GM21367 (cell line): ENCODE measurements around the gene MYO1D.

Experiments
- ATAC-seq: cut with Tn5 transposase; IDR thresholded peaks from one replicate; pipeline ENCODE4 v1.9.1; 2021; ENCODE audit not compliant: unreplicated experiment

Gene MYO1D

DNA sequence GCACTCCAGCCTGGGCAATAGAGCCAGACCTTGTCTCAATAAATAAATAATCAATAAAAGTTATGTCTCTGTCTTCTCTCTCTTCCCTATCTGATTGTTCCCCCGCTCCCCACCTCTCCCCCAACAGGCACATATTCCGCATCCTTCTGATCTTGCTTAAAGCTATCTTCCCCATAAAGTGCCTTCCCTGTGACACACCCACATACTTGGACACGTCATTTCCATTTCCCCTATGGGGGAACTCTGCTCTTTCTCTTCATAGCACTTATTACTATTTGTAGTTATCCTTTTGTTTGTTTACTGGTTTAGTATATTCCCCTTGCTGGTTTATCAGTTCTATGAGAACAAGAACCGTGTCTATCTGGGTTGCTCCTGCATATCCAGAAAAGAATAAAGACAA lies 14.9 kb downstream of the MYO1D start:
- no peak for ATAC-seq

- no peak for ATAC-seq
Measured at GRCh38 chr17:32859857-32860525, 16.9 kb downstream of the MYO1D start.

GRCh38 chr17:32855620-32856019 lies 21.3 kb downstream of the MYO1D start:
- no peak for ATAC-seq

GRCh38 chr17:32854832-32855389 lies 22.0 kb downstream of the MYO1D start:
- no peak for ATAC-seq

GRCh38 chr17:32854207-32854606 lies 22.7 kb downstream of the MYO1D start:
- no peak for ATAC-seq

- no peak for ATAC-seq
Measured at GRCh38 chr17:32852811-32853210, 24.1 kb downstream of the MYO1D start.

- ATAC-seq, result no peak
Measured at GRCh38 chr17:32849879-32850278, 27.0 kb downstream of the MYO1D start.

DNA sequence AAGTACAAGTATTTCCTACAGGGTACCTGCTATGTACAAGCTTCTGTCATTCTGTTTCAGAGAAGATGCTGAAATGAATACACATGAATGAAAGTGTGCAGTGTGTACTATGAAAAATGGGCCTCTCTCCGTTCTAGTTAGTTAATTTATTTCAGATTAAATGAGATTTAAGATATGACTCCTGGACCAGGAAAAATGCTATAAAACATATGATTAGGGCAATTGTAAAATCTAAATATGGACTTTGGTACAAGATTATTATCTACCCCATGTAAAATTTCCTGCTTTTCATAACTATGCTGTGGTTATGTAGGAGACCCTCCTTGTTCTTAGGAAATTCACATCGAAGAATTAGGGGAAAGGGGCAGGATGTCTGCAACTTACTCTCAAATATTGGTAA lies 28.9 kb downstream of the MYO1D start:
- no peak for ATAC-seq

DNA sequence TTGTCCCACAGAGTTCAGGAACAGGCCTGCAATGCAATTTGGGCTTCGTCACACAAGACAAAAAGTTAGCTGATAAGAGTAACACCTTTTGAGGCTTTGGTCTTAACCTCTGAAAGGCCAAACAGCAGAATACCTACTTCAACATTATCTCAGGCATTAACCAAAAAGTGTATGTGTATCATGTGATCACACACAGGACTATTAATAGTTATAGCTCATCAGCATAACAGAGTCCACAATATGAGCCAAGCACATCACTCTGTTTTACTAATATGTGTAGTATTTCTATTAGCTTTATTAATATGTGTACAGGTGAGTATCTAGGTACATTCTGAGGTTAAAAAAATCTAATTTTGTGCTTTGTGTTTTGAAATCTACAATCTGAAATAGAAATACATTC lies 30.8 kb downstream of the MYO1D start:
- ATAC-seq, result no peak

GRCh38 chr17:32840241-32840640 lies 36.7 kb downstream of the MYO1D start:
- ATAC-seq, result no peak

- ATAC-seq, result no peak
Measured at GRCh38 chr17:32836527-32836926, 40.4 kb downstream of the MYO1D start.

DNA sequence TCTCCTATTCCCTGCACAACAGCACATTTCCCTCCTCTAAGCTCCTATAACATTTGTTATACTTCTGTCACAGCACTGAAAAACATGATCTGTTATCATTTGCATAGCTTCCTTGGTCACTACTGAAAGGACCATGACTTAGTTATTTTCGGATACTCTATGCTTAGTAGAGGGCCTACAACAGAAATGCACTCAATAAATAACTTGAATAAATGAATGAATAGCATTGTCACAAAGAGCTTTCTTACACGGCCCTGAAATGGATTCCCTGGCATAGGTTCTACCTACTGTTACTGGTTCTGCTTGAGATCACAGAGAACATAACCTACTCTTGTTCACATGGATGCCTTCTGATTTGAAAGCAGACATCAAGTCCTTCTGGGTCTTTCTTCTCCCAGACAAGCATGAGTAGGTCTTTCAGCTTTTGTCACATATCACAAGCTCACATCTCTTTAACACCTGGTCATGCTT lies 41.6 kb downstream of the MYO1D start:
- peak; percentile 45 for ATAC-seq

DNA sequence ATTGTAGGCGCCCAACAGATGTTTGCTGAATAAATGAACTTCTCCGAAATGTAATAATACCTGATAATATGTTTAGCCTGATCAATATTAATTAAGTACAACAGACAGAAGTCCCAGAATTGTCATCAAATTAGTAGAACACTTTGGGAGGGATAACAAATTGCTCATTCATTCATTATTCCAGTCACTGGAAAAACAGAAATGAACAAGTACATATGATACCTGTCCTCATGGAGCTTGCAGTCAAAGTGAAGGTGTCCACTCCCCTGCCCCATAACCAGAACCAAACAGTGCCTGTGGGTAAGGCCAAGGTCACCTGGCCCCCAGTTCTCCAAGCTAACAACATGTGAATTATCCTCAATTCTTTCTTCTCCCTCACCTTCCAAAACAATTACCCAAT lies 42.8 kb downstream of the MYO1D start:
- ATAC-seq, result no peak

- ATAC-seq, result no peak
Measured at GRCh38 chr17:32833526-32833925, 43.4 kb downstream of the MYO1D start.

- ATAC-seq, result no peak
Measured at GRCh38 chr17:32833076-32833475, 43.8 kb downstream of the MYO1D start.

GRCh38 chr17:32831627-32832243 lies 45.2 kb downstream of the MYO1D start:
- no peak for ATAC-seq

GRCh38 chr17:32831223-32831622 lies 45.7 kb downstream of the MYO1D start:
- ATAC-seq, result no peak

DNA sequence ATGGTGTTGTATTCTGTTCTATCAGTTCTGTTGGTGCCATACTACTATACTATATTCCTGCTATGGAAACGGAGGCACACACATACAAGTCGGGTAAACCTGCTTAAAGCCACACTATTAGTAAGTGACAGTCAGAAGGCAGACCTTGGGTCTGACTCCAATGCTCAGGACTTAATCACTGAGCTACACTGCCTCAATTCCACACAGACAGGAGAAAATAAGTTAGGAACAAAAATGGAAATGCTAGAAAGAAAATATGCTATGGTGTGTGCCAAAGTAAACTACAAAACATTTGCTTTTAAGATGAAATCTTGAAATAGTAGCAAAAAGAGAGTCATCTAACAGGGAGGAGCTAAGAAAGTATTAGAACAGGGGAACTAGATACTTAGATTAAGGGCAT lies 48.1 kb downstream of the MYO1D start:
- peak; percentile 7 for ATAC-seq

DNA sequence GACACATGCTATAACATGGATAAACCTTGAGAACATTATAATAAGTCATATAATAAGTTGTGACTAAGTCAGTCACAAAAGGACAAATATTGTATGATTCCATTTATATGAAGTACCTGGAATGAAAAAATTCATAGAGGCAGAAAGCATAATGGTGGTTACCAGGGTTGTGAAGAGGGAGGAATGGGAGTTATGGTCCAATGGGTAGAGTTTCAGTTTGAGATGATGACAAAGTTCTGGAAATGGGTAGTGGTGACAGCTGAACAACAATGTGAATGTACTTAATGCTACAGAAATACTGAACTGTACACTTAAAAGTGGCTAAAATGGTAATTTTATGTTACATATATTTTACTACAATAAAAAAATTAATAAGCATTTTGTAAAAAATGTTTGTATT lies 49.7 kb downstream of the MYO1D start:
- no peak for ATAC-seq

GRCh38 chr17:32826076-32826475 lies 50.8 kb downstream of the MYO1D start:
- ATAC-seq, result no peak

DNA sequence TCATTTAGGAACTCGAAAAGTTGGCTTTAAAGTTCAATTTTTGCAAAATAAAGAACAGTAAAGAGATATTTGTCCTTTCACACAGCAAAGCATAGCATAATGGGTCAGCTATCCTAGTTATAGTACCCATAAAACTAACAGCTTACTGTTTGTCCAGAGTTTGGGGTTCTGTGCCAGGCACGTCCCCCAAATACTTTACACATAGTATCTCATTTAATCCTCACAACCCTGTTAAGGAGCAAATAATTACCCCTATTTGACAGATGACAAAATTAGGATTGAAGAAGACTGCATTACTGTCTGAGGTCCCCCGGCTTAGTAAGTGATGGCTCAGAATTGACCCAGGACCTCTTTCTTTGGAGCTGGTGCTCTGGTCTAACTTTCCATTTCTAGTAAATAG lies 52.6 kb downstream of the MYO1D start:
- no peak for ATAC-seq

DNA sequence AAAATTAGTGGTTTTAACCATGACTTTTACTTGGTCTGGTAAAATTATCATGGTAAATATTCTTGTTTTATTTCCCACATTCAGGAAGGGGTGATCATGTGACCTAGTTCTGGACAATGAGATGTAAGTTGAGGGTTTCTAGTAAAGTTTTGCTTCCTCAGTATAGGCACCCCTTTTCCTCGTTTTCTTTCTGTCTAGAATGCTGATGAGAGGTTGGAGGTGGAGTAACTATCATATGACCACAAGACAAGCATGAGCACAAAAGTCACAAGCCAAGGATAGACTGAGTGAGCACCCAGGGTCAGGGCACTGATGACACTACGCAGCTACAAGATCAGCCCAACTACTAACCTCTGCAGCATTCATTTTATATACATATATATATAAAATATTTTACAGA lies 53.9 kb downstream of the MYO1D start:
- ATAC-seq, result no peak
